HEK293T (cell line): ENCODE data around the gene SH3RF3.

Experiments
- CTCF ChIA-PET: fragments of 350-600 bp; formaldehyde crosslinking; extraction: SDS; loops from one replicate; lab custom pipeline; 2021; ENCODE audit warnings: antibody characterized with exemption, inconsistent platforms; lab: Yijun Ruan, JAX
- POLR2A ChIA-PET: fragments of 350-600 bp; formaldehyde crosslinking; extraction: SDS; loops from one replicate; lab custom pipeline; 2020; ENCODE audit warnings: antibody characterized with exemption, inconsistent platforms; lab: Yijun Ruan, JAX
- DNase-seq: peaks from one replicate; pipeline ENCODE4 v3.0.0; 2012; ENCODE audit warnings: mixed read lengths; ENCODE audit errors: extremely low spot score
- ARNT ChIP-seq: fragments of 450-650 bp; IDR thresholded peaks from 2 replicates; pipeline ENCODE4 v1.6.1; 2017; ENCODE audit warnings: mild to moderate bottlenecking
- BHLHE40 ChIP-seq: fragments of 450-650 bp; IDR thresholded peaks from 2 replicates; pipeline ENCODE4 v1.6.1; 2016; ENCODE audit warnings: mild to moderate bottlenecking, moderate library complexity, borderline replicate concordance
- CTBP1 ChIP-seq: fragments of 450-650 bp; IDR thresholded peaks from 2 replicates; pipeline ENCODE4 v1.6.1; 2016; ENCODE audit warnings: borderline replicate concordance
- ELF4 ChIP-seq: fragments of 450-650 bp; IDR thresholded peaks from 2 replicates; pipeline ENCODE4 v1.6.1; 2017; ENCODE audit warnings: antibody characterized with exemption
- FOXA1 ChIP-seq: fragments of 450-650 bp; IDR thresholded peaks from 2 replicates; pipeline ENCODE4 v1.6.1; 2016; ENCODE audit warnings: mild to moderate bottlenecking
- FOXK2 ChIP-seq: fragments of 450-650 bp; IDR thresholded peaks from 2 replicates; pipeline ENCODE4 v1.6.1; 2016; ENCODE audit warnings: mild to moderate bottlenecking
- FOXM1 ChIP-seq: fragments of 450-650 bp; IDR thresholded peaks from 2 replicates; pipeline ENCODE4 v1.6.1; 2017; ENCODE audit warnings: mild to moderate bottlenecking, borderline replicate concordance
- HDGF ChIP-seq: fragments of 450-650 bp; IDR thresholded peaks from 2 replicates; pipeline ENCODE4 v1.6.1; 2017; ENCODE audit warnings: antibody characterized with exemption, borderline replicate concordance
- L3MBTL2 ChIP-seq: fragments of 450-650 bp; conservative IDR thresholded peaks from 2 replicates; pipeline ENCODE4 v1.6.1; 2016; ENCODE audit warnings: mild to moderate bottlenecking
- LEF1 ChIP-seq: fragments of 450-650 bp; IDR thresholded peaks from 2 replicates; pipeline ENCODE4 v1.6.1; 2017; ENCODE audit warnings: mild to moderate bottlenecking, borderline replicate concordance
- NFRKB ChIP-seq: fragments of 450-650 bp; IDR thresholded peaks from 2 replicates; pipeline ENCODE4 v1.6.1; 2016; ENCODE audit warnings: mild to moderate bottlenecking, moderate library complexity
- PKNOX1 ChIP-seq: fragments of 450-650 bp; IDR thresholded peaks from 2 replicates; pipeline ENCODE4 v1.6.1; 2016
- SP1 ChIP-seq: fragments of 450-650 bp; IDR thresholded peaks from 2 replicates; pipeline ENCODE4 v1.6.1; 2017
- SUZ12 ChIP-seq: fragments of 450-650 bp; IDR thresholded peaks from 2 replicates; pipeline ENCODE4 v1.6.1; 2016; ENCODE audit warnings: mild to moderate bottlenecking
- TARDBP ChIP-seq: fragments of 450-650 bp; IDR thresholded peaks from 2 replicates; pipeline ENCODE4 v1.6.1; 2016
- ZNF384 ChIP-seq: fragments of 450-650 bp; IDR thresholded peaks from 2 replicates; pipeline ENCODE4 v1.6.1; 2016

The SH3RF3 gene

GRCh38 chr2:109538546-109538945, 409.5 kb downstream of the SH3RF3 start:
- TF ChIP-seq SP1 (no peak), FOXK2 (no peak), ARNT (no peak), SUZ12 (no peak), ZNF384 (no peak), FOXA1 (no peak), TARDBP (no peak), LEF1 (no peak), CTBP1 (no peak), HDGF (no peak), ELF4 (no peak), FOXM1 (no peak), L3MBTL2 (no peak), NFRKB (no peak), PKNOX1 (no peak), BHLHE40 (no peak)

GRCh38 chr2:109542384-109542783, 413.4 kb downstream of the SH3RF3 start:
- POLR2A ChIA-PET: no interaction called here
- CTCF ChIA-PET: interaction anchor here (0.6 to 0.9 kb wide), 2 partner anchors 10 to 194 kb away, joined by 3 to 4 read pairs; no protein-coding TSS in a partner anchor
- DNase-seq: no peak
- TF ChIP-seq PKNOX1 (no peak), BHLHE40 (no peak), NFRKB (no peak), FOXK2 (no peak), ELF4 (no peak), FOXA1 (no peak), FOXM1 (no peak), LEF1 (no peak), CTBP1 (no peak), SP1 (no peak), SUZ12 (no peak), ZNF384 (no peak), HDGF (no peak), TARDBP (no peak), L3MBTL2 (no peak), ARNT (no peak)

More at GRCh38 chr2:109538546-109538945, 409.5 kb downstream of the SH3RF3 start:
- DNase-seq: no peak
- CTCF ChIA-PET: no interaction called here
- POLR2A ChIA-PET: no interaction called here

- CTCF ChIA-PET: interaction anchor here (0.6 to 2.5 kb wide), 16 partner anchors 12 to 190 kb away, joined by 3 to 21 read pairs (median 5); no protein-coding TSS in a partner anchor
- POLR2A ChIA-PET: interaction anchor here (0.6 kb wide), 1 partner anchor 68 kb away, joined by 4 read pairs; the partner anchor contains the start of genes SEPTIN10 and SOWAHC
- peak; percentile 67 for DNase-seq
- TF ChIP-seq L3MBTL2 (no peak), SP1 (no peak), FOXK2 (no peak), FOXM1 (no peak), SUZ12 (no peak), BHLHE40 (no peak), CTBP1 (no peak), NFRKB (no peak), TARDBP (no peak), ELF4 (no peak), ZNF384 (no peak), HDGF (no peak), LEF1 (no peak), PKNOX1 (no peak), ARNT (no peak), FOXA1 (no peak)
These were observed 417.1 kb downstream of the SH3RF3 start for GRCh38 chr2:109545828-109546713.

- ChIA-PET POLR2A (no interaction called here), CTCF (interaction anchor here (0.7 to 2.5 kb wide), 6 partner anchors 13 to 189 kb away, joined by 3 to 21 read pairs (median 4); no protein-coding TSS in a partner anchor)
- no peak for DNase-seq
- TF ChIP-seq PKNOX1: no peak
- TF ChIP-seq BHLHE40: no peak
- no peak for TF ChIP-seq SUZ12
- TF ChIP-seq ZNF384: no peak
- no peak for TF ChIP-seq FOXM1
- no peak for TF ChIP-seq HDGF
- no peak for TF ChIP-seq FOXA1
- TF ChIP-seq TARDBP: no peak
- no peak for TF ChIP-seq NFRKB
- TF ChIP-seq CTBP1: no peak
- no peak for TF ChIP-seq ARNT
- no peak for TF ChIP-seq L3MBTL2
- no peak for TF ChIP-seq SP1
- no peak for TF ChIP-seq FOXK2
- no peak for TF ChIP-seq LEF1
- no peak for TF ChIP-seq ELF4
These were observed 418.3 kb downstream of the SH3RF3 start for GRCh38 chr2:109547280-109547679.
